ENCODE data around the gene ASPHD1.

- TF ChIP-seq, protein P1, sequence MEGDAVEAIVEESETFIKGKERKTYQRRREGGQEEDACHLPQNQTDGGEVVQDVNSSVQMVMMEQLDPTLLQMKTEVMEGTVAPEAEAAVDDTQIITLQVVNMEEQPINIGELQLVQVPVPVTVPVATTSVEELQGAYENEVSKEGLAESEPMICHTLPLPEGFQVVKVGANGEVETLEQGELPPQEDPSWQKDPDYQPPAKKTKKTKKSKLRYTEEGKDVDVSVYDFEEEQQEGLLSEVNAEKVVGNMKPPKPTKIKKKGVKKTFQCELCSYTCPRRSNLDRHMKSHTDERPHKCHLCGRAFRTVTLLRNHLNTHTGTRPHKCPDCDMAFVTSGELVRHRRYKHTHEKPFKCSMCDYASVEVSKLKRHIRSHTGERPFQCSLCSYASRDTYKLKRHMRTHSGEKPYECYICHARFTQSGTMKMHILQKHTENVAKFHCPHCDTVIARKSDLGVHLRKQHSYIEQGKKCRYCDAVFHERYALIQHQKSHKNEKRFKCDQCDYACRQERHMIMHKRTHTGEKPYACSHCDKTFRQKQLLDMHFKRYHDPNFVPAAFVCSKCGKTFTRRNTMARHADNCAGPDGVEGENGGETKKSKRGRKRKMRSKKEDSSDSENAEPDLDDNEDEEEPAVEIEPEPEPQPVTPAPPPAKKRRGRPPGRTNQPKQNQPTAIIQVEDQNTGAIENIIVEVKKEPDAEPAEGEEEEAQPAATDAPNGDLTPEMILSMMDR (IDR thresholded peaks at IDR 0.05), result no peak
- no peak for TF ChIP-seq HOXA7 (CRISPR knock-in tag; IDR thresholded peaks at IDR 0.05)
- TF ChIP-seq MAFK (IDR thresholded peaks at IDR 0.05; ENCODE audit: partially characterized antibody), result no peak
- no peak for TF ChIP-seq REST (IDR thresholded peaks at IDR 0.05)
- TF ChIP-seq EP300 (IDR thresholded peaks at IDR 0.05), result no peak
- no peak for TF ChIP-seq FOSL2 (IDR thresholded peaks at IDR 0.05)
- TF ChIP-seq FOSL2 (CRISPR knock-in tag; IDR thresholded peaks at IDR 0.05), result no peak
- no peak for TF ChIP-seq POLR2A (IDR thresholded peaks at IDR 0.05; ENCODE audit: low read length)
- TF ChIP-seq SMC3 (IDR thresholded peaks at IDR 0.05), result no peak
- TF ChIP-seq ZFP36 (IDR thresholded peaks at IDR 0.05; ENCODE audit: borderline replicate concordance, partially characterized antibody), result no peak
- no peak for TF ChIP-seq BHLHE40 (IDR thresholded peaks at IDR 0.05; ENCODE audit: low read depth, low read length)
- TF ChIP-seq, protein P2, sequence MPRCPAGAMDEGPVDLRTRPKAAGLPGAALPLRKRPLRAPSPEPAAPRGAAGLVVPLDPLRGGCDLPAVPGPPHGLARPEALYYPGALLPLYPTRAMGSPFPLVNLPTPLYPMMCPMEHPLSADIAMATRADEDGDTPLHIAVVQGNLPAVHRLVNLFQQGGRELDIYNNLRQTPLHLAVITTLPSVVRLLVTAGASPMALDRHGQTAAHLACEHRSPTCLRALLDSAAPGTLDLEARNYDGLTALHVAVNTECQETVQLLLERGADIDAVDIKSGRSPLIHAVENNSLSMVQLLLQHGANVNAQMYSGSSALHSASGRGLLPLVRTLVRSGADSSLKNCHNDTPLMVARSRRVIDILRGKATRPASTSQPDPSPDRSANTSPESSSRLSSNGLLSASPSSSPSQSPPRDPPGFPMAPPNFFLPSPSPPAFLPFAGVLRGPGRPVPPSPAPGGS (IDR thresholded peaks at IDR 0.05), result no peak
- no peak for TF ChIP-seq ZC3H11A (IDR thresholded peaks at IDR 0.05)
- TF ChIP-seq USF2 (IDR thresholded peaks at IDR 0.05), result no peak
Measured at GRCh38 chr16:29858149-29858849, 42.0 kb upstream of the ASPHD1 start.
